Measurements from ENCODE around the gene LRIT2.

LRIT2 gene

DNA sequence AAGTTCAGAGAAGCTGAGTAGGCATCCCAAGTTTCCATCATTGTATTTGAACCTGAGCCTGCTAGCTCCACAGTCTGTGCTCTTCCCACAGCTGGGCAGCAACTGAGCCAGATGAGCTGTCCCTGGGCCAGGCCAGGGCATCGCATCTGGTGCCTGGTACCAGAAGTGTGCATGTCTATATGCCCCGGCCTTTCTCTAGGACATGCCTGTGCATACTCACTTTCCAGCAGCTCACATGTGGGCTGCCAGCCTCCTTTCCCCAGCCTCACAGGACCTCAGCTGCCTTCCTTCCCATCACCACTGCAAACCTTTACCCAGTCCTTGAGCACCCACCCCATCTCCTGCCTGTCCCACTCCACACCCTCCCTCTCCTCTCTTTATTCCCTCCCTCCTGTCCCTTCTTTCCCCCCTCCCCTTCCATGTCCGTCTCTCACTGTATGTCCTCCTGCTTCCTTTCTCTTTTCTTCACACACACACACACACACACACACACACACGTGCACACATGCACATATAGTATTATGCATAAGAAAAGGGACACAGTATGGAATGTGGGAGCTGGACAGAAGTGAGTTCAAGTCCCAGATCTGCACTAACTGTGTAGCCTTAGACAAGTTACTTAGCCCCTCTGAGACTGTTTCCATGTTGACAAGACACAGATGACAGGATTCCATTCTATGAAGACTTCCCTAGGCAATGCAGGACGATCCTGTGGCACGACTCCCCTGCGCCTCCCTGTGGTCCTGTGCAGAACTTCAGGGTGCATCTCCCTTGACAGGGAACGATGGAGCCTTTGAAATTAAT is 20.1 kb downstream of the LRIT2 start:
- peak in 4 of 5 experiments; percentile 21 to 57 (median 44) for DNase-seq

DNA sequence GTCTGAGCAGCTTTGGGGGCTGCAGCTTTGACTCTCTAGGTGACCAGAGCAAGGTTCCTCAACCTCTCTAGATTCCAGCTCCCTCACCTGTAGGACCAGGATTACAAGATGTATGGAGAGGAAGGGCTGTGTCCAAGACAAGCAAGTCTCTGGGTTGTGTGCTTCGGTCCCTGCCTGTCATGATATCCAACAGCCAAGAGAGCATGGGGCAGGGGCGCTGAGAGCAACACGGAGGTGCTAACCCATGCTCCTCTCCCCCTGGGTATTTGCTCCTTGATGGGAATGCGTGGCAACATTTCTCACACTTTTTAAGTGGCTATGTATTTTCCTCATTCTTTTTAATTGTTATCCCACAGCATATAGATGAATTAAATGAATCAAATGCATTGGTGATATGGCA is 20.7 kb downstream of the LRIT2 start:
- DNase-seq = no peak

DNA sequence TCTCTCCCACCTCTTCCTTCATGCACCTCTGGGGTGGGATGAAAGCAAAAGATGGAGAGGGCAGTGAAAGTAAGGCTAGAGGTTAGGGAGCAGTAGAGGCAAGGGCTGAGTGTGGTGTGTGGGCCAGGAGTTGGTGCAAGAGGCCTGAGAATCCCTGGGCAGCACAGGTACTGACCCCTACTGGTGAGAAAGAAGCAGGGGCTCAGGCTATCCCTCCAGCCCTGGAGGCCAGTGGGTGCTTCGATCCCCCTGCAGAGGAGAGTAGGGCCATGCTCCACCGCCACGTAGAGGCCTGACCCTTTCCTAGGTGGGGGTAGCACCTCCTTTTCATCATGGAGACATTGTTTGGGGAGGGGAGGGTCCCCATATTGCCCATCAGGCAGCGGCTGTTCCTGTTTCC is 21.2 kb downstream of the LRIT2 start:
- DNase-seq = no peak

DNA sequence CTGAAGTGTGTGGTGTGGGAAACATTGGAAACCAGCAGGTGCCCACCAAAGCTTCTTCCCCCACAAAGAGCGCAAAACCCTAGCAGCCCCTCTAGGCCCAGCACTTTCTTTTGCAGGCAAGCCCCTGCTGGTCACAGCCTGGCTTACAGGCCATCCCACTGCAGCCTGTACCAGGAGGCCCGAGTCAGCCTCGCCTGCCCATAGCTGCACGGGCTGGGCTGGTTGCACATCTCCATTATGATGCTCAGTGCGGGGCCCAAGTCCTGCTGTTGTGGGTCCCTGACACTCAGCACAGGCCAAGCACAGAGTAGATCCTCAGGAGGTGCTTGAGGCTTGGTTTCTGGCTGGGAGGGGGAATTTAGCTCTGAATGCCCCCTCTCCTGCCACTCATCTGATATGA is 23.0 kb downstream of the LRIT2 start:
- no peak for DNase-seq

DNA sequence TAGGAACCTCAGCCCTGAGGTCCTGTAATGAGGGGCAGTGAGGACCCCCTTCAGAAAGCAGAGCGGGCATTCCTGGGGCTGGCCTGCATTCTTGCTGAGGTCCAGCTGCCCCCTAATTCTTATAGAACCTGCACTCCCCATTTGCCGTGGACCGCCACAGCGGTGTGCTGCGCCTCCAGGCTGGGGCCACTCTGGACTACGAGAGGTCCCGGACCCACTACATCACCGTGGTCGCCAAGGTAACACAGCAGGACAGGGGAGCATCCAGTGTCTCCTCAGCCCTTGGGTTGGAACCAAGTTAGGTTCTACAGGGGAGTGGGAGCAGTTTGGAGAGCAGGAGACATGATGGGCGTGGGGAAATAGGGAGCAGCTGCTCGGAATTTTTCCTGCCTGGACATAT is 23.7 kb downstream of the LRIT2 start:
- no peak for DNase-seq

DNA sequence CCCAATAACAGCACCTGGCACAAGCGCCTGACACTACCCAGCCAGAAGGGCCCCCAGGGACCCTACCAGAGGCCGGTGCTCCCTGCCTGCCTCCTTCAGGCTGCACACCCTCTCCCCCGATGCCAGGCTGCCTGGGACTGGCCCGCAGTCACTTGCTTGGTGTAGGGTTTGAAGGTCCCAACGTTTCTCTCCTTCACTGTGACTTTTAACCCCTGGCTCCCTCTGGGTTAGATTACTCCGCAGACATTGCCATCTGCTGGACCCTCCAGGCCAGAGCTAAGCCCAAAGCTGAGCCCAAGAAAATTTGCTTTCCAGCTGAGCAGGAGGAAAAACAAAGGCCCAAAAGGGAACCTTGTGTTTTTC is 24.1 kb downstream of the LRIT2 start:
- no peak for DNase-seq

DNA sequence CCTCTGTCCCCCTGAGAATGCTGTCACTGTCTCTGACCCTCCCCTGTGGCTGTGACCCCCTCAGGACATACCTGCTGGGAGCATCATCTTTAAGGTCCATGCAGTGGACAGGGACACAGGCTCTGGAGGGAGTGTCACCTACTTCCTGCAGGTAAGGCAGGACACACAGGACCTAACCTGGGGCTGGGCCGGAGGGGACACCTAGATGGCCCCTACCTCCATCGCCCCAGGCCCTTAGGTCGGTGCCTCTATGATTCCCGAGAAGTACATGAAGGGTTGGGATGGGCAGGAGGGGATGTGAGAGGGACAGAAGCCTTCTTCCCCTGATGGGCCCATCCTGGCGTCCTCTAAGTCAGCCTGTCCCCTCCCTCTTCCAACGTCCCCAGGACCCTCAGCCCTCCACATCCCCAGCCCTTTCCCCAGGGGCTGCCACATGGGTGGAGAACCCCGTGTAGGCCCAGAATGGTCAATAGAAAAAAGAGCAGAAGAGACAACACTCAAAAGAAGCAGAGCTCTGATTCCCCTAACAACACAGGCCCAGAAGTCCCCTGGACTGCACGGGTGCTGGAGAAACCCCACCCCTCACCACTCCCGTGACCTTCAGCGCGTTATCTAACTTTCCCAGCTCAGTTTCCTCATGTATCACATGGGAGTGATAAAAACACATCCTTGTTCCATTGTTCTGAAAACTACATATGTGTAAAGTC is 24.7 kb downstream of the LRIT2 start:
- no peak for DNase-seq

DNA sequence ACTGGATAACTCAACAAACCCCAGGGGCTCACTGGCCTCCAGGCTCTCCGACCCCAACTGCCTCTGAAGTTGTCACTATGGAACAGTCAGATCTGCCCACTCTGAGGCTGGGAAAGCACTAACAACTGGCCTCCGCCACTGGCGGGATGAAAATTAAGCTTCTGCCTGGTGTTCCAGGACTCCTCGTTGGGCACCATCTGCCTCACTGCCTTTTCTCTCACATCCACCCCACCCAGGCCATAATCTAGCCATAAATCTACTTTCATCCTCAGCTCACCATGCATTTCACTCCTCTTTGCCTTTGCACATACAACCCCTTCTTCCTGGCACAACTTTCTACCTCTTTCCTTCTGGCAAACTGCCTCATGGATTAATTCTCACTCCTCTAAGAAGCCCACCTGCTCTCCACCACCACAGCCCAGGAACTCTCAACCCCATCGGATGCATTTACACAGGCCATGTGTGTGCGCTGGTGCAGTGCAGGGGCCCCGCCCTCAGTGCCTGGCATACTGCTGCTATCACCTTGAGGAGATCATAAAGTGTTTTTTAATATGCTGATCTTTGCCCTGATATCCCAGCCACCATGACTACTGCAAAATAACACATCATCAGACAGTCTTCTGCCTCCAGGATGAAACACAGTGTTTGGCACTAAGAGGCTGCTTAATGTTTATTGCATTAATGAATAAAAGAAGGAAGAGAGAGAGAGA is 27.0 kb downstream of the LRIT2 start:
- DNase-seq = no peak

DNA sequence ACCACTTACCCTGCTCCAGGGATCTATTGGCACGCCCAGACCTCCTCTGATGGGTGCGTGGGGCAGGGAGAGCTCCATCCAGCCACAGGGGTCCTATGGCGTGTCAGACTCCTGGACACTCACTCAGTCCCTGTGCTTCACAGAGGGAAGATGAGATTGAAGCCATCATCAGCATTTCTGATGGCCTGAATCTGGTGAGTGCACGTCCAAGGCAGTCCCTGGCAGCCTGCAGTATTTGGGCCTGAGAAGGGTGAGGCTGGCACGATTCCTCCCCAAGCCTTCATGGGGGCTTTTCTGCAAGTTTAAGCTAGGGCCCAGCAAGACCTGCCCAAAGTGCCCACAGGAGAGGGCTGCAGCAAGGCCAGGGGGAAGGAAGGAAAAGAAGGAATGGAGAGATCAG is 27.7 kb downstream of the LRIT2 start:
- no peak for DNase-seq

DNA sequence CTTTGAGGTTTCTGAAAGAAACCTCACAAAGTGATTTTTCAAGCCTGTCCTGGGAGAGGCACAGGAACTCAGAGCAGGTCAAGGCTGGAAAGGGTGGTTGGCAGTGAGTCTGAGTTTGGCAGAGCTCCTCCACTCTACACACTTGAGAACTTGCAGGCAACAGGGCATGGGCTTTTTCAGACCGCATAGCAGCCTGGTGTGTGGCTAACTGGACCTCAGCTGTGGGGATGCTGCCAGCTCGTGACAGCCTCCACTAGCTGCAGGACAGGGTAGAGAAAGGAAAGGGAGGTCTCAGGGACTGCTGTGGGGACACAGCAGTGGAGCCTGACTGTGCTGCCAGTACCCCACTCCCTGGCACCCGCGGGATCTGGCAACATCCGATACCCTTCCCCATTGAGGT is 28.4 kb downstream of the LRIT2 start:
- no peak for DNase-seq

DNA sequence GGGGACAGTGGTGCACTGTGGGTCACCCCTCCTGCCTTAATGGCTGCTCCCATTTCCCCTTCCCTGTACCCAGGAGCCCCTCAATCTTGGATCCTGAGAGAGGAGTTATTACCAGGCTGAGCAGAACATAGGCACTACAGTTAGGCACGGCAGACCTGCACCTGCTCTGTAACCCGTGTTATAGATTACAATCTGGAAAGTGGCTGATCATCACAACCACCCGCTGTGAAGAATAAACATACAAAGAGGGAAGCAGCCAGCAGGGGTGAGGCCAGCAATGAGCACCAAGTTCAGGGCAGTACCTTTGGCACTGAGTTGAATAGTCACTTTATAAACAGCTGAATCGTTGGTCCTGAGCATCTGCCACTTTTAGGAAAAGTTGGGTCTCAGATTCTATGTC is 29.3 kb downstream of the LRIT2 start:
- peak in 1 of 5 experiments; percentile 31 for DNase-seq

DNA sequence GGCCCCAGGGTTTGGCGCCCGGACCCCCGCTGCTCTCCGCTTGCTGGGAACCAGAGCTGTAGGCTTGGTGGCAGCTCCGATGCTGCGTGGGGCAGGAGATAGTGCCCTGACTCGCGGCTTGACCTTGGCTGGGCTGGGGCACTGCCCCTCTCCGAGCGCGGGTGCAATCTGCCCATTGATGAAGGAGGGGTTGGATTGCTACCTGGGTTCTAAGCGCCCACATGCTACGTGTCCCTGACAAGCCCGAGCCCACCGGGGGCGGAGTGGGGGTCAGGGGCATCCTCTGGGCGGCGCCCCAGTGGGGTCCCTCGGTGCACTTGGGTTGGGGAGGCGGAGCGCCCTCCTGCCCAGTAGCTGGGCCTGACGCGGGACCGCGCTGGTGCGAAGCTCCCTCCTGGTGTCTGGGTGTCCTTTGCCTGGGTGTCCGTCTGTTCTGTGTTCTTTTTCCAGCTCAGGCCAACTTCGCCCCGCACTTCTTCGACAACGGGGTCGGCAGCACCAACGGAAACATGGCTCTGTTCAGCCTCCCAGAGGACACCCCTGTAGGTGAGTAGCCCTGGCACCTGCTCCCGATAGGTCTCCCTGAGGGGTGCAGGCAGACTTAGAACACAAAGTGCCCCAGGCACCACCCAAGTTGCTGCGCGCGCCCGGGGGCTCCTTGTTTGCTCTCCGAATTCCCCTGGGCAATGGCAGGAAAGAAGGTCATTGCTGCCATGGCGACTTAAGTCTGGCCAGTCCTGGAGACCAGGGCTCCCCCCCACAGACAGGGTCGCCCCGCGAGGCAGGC is 30.1 kb downstream of the LRIT2 start:
- DNase-seq = no peak

DNA sequence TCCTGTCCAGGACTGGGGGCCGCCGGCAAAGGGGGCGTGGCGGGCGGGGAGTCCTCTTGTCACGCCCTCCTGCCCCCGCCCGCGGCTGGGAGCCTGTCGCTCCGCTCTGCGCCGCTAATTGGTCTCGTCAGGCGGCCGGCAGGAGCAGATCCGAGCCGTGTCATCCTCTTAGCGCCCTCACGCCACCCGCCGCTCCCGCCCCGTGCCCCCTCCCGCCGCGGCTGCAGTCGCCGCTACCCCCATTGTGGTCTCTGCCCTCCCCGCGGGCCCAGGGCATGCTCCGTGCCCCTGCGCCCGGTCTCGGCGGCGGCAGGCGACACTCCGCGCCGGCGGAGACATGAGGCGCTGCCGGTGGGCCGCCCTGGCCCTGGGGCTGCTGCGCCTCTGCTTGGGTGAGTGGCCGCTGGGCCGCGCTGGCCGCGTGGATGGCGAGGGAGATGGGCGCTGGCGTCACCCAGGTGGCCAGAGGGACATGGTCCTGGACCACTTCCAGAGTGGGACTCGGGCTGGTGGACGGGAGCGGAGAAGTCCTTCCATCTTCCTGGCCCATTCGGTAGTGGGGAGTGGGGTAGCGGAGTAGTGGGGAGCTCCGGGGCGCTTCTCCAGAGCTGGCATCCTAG is 30.8 kb downstream of the LRIT2 start, which contains the start of gene CDHR1:
CDHR1 (plus strand) TSS at position 114 of the 620 bp plus-strand sequence; CDS start at position 338, 224 bp downstream.
- peak in 3 of 5 experiments; percentile 18 to 55 (median 33) for DNase-seq

DNA sequence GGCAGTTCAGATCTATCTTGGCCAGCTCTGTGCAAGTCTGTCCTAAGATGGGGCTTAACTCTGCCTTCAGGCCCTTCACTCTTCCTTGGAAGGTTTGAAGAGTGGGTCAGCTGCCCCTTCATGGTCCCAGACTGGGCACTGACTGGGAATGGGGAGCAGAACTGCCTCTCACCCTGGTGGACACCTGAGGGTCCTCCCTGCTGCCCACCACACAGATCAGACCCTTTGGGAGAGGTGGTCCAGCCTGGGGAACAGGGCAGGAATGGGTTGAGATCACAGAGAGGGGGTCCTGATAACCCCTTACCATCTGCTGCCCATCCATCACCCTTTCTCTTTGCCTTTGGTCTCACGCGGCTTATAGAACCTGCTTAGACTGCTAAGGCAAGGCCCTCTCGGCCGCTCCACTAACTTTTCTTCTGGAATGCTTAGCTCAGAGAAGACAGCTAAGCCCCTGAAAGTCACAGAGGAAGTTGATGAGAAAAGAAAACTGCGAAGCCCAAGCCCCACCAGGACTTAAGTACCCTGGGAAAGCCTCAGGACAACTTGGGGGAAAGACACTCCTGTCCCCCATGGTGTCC is 31.4 kb downstream of the LRIT2 start:
- no peak for DNase-seq

DNA sequence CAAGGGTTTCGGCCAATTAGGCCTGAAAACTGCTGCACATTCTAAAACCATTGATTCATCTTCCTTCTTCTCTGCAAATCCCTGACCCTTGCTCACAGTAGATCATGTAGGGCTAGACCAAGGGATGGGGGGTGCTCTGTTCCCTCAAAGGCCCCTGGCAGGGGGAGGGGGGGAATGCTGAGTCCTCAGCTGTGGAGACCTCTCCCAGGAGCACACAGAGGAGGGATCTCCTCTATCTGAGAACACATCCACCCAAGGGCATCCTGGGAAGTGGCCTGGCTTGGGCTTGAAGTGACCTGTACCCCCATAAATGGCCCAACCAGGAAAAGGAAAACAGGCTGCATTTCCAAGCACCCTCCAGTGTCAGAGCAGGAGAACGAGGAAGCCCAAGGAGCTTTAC is 32.0 kb downstream of the LRIT2 start:
- no peak for DNase-seq

DNA sequence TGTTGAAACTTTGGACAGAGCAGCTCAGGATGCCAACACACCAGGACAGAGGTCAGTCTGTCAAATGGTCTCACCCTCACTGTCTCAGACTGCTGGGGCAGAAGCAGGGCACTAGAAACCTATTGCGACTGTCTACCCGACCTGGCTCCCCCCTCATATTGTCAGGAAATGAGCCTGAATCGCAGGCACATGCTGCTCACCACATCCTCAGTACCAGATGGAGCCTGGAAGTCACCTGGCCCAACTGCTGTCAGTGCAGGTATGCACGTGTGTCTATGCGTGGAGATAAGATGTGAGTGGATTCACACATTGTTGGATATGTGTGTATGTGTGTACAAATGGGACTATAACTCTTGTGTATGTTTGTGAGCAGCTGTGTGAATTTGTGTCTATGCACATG is 34.2 kb downstream of the LRIT2 start:
- DNase-seq = peak in 2 of 5 experiments; percentile 24 to 48

DNA sequence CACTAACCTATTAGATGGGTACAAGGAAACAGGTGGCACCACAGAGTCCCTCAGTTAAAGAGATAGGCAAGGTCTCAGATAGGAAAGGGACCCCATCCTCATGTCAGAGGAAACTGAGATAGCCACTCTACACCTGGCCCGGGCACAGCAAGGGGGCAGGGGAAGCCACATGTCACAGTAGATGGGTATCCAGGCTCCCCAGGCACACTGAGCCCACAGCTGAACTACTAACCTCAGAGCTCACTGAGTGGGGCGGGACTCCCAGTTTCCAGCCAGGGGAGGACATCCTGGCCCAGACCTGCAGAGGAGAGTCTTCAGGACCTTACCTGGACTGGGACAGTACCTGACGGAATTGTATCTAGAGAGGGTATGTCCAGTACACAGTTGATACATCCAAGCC is 34.7 kb downstream of the LRIT2 start:
- no peak for DNase-seq

DNA sequence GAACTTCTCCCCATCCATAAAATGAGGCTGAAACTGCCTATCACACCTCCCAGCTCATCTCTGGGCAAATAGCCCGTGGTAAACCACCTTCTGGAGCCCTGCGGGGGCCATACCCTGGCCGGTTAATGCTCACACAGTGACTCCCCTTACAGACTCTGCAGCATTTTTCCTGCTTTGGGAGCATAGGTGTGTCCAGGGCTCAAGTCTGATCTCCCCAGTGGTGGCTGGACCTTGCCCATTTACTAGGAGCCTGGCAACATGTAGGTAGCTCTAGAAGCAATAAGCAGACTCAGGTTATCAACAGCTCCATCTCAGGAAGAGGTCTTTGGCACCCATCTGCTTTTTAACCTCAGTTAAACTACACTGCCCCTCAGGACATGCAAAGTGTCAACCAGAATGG is 36.5 kb downstream of the LRIT2 start:
- no peak for DNase-seq

DNA sequence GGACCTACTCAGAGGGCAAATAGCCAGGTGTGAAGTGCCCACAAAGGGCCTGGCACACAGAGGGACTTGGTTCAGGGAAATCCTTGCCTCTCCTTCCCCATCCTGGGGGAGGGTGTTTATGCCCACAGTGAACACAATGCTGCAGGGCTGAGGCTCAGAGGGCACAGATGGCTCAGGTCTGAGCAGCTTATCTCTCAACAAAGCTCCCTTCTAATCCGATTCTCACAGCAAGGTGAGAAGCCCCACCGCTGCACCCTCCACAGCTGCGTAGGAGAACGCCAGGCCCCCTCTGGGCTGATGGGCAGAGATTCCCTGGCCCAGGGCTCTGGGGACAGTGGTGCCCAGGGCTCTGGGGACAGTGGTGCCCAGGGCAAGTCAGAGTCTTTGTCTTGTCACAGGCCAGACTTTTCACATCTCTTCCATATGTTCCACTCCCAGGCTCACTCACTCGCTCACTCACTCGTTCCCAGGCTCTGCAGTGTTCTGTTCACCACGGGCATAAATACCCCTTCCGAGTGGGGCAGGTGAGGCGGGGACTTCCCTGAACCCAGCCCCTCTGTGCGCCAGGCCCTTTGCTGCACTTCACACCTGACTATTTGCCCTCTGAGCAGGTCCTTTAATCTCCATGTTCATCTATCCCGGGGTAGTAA is 39.7 kb downstream of the LRIT2 start:
- DNase-seq = no peak

DNA sequence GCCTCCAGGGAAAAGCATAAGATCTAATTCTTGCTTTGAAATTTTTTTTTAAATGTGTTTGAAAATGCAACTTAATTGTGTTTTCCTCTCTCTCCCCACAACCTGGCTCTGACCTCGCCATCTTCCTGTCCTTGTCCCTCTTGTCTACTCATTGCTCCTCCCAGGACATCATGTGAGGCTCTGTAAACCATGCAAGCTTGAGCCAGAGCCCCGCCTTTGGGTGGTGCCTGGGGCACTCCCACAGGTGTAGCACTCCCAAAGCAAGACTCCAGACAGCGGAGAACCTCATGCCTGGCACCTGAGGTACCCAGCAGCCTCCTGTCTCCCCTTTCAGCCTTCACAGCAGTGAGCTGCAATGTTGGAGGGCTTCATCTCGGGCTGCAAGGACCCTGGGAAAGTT is 40.8 kb downstream of the LRIT2 start:
- no peak for DNase-seq

DNA sequence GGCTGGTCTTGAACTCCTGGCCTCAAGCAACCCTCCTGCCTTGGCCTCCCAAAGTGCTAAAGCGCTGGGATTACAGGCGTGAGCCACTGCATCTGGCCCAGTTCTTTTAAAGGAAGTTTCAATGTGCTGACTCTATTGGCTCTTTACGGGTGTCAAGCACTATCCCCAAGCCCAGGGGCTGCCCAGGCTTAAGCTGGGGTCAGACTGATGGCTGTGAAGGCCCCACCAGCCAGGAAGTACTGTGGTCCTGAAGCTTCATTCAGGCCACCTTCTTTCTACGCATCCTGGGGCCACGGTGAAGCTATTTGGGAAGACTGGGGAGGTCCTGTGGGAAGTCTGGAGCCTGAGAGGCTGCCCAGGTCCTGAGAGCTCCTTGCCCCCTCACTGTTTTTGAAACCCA is 43.7 kb downstream of the LRIT2 start:
- no peak for DNase-seq

All from T-helper 2 cell (primary cell).